Liver (tissue), 3 donors: Measurements from ENCODE around the gene SYNJ1.

ENCODE experiments used
- GABPA ChIP-seq, 2 donors: IDR thresholded peaks in 1 of 2; conservative IDR thresholded peaks in 1 of 2; 2 replicates each; pipeline ENCODE4 v1.6.1; 2016; ENCODE audit warnings: antibody characterized with exemption in 2 of 2, mild to moderate bottlenecking in 1 of 2, moderate library complexity in 1 of 2
- JUND ChIP-seq, 2 donors: IDR thresholded peaks; 2 replicates each; pipeline ENCODE4 v1.6.1; 2016; ENCODE audit warnings: antibody characterized with exemption in 2 of 2
- RAD21 ChIP-seq, 2 donors: IDR thresholded peaks; 2 replicates each; pipeline ENCODE4 v1.6.1; 2016; ENCODE audit warnings: antibody characterized with exemption in 2 of 2, mild to moderate bottlenecking in 2 of 2
- TAF1 ChIP-seq: conservative IDR thresholded peaks from 2 replicates; pipeline ENCODE4 v1.6.1; 2016; ENCODE audit warnings: antibody characterized with exemption, mild to moderate bottlenecking
- TF ChIP-seq, protein P1 (sequence below): fragments of 150-350 bp; IDR thresholded peaks from 2 replicates; pipeline ENCODE4 v1.5.1; 2017; ENCODE audit warnings: improper control_type of control experiment, low read depth, low read length; ENCODE audit not compliant: missing input control
- TF ChIP-seq, protein P2 (sequence below): IDR thresholded peaks from 2 replicates; pipeline ENCODE4 v1.6.1; 2016; ENCODE audit warnings: antibody characterized with exemption, mild to moderate bottlenecking
- donor health status: healthy.
- donor health status: healthy.

- TF ChIP-seq, protein P1, sequence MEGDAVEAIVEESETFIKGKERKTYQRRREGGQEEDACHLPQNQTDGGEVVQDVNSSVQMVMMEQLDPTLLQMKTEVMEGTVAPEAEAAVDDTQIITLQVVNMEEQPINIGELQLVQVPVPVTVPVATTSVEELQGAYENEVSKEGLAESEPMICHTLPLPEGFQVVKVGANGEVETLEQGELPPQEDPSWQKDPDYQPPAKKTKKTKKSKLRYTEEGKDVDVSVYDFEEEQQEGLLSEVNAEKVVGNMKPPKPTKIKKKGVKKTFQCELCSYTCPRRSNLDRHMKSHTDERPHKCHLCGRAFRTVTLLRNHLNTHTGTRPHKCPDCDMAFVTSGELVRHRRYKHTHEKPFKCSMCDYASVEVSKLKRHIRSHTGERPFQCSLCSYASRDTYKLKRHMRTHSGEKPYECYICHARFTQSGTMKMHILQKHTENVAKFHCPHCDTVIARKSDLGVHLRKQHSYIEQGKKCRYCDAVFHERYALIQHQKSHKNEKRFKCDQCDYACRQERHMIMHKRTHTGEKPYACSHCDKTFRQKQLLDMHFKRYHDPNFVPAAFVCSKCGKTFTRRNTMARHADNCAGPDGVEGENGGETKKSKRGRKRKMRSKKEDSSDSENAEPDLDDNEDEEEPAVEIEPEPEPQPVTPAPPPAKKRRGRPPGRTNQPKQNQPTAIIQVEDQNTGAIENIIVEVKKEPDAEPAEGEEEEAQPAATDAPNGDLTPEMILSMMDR, result no peak
- TF ChIP-seq JUND (IDR thresholded peaks at IDR 0.05) (no peak), TAF1 (no peak), RAD21 (IDR thresholded peaks at IDR 0.05) (no peak), GABPA (IDR thresholded peaks at IDR 0.05 in 1 of 2, conservative IDR thresholded peaks at IDR 0.05 in 1 of 2) (no peak)
- TF ChIP-seq, protein P2, sequence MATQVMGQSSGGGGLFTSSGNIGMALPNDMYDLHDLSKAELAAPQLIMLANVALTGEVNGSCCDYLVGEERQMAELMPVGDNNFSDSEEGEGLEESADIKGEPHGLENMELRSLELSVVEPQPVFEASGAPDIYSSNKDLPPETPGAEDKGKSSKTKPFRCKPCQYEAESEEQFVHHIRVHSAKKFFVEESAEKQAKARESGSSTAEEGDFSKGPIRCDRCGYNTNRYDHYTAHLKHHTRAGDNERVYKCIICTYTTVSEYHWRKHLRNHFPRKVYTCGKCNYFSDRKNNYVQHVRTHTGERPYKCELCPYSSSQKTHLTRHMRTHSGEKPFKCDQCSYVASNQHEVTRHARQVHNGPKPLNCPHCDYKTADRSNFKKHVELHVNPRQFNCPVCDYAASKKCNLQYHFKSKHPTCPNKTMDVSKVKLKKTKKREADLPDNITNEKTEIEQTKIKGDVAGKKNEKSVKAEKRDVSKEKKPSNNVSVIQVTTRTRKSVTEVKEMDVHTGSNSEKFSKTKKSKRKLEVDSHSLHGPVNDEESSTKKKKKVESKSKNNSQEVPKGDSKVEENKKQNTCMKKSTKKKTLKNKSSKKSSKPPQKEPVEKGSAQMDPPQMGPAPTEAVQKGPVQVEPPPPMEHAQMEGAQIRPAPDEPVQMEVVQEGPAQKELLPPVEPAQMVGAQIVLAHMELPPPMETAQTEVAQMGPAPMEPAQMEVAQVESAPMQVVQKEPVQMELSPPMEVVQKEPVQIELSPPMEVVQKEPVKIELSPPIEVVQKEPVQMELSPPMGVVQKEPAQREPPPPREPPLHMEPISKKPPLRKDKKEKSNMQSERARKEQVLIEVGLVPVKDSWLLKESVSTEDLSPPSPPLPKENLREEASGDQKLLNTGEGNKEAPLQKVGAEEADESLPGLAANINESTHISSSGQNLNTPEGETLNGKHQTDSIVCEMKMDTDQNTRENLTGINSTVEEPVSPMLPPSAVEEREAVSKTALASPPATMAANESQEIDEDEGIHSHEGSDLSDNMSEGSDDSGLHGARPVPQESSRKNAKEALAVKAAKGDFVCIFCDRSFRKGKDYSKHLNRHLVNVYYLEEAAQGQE, result no peak
Measured at GRCh38 chr21:32584472-32584871, 143.3 kb downstream of the SYNJ1 start.
